ENCODE results near the gene TMEM250. TPM values are rescaled to one million over a fixed set of nuclear protein-coding genes. Genes with fewer than 3 reads are reported as not detected.

The TMEM250 gene
- total RNA-seq, 1 donor from 2014 or later, result 29.8 TPM

- H3K4me1 Mint-ChIP-seq (ENCODE audit: low read depth, unreplicated experiment), result peaks cover 2% of the 10 kb centered on the region
- no peak overlapping the region for H3K4me3 Mint-ChIP-seq (ENCODE audit: unreplicated experiment)
- H3K27me3 Mint-ChIP-seq (ENCODE audit: low read depth, unreplicated experiment), result peaks cover 23% of the 10 kb centered on the region
- Histone ChIP-seq H3K27me3 (ENCODE audit: insufficient read depth, low read length) (peaks cover 8% of the 10 kb centered on the region), H2AFZ (ENCODE audit: low read depth, low read length) (no peak overlapping the region), H3K36me3 (ENCODE audit: insufficient read depth, low read length) (no peaks in the 10 kb centered on the region), H3K9ac (ENCODE audit: low read length) (no peak overlapping the region), H3K79me2 (ENCODE audit: insufficient read depth, low read length) (no peaks in the 10 kb centered on the region), H3K4me2 (ENCODE audit: low read length) (no peak overlapping the region), H4K20me1 (ENCODE audit: insufficient read depth, low read length) (no peaks in the 10 kb centered on the region), H3K9me3 (ENCODE audit: insufficient read depth, low read depth, low read length) (no peaks in the 10 kb centered on the region), H3K27ac (ENCODE audit: low read depth, low read length) (no peak overlapping the region), H3K4me1 (ENCODE audit: insufficient read depth, low read length) (no peaks in the 10 kb centered on the region), H3K4me3 (ENCODE audit: insufficient read depth, low read depth, low read length) (no peak overlapping the region)
- H3K9me3 Mint-ChIP-seq (ENCODE audit: unreplicated experiment), result no peaks in the 10 kb centered on the region
- FAIRE-seq (no peak), DNase-seq (ENCODE audit: low read depth) (no peak)
- peaks cover 3% of the 10 kb centered on the region for H3K36me3 Mint-ChIP-seq (ENCODE audit: low read depth, unreplicated experiment)
- TF ChIP-seq, protein P1, sequence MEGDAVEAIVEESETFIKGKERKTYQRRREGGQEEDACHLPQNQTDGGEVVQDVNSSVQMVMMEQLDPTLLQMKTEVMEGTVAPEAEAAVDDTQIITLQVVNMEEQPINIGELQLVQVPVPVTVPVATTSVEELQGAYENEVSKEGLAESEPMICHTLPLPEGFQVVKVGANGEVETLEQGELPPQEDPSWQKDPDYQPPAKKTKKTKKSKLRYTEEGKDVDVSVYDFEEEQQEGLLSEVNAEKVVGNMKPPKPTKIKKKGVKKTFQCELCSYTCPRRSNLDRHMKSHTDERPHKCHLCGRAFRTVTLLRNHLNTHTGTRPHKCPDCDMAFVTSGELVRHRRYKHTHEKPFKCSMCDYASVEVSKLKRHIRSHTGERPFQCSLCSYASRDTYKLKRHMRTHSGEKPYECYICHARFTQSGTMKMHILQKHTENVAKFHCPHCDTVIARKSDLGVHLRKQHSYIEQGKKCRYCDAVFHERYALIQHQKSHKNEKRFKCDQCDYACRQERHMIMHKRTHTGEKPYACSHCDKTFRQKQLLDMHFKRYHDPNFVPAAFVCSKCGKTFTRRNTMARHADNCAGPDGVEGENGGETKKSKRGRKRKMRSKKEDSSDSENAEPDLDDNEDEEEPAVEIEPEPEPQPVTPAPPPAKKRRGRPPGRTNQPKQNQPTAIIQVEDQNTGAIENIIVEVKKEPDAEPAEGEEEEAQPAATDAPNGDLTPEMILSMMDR (IDR thresholded peaks at IDR 0.05; ENCODE audit: insufficient read depth, low read depth, low read length), result no peak
- no peak for TF ChIP-seq EZH2 (IDR thresholded peaks at IDR 0.05; ENCODE audit: insufficient read depth, low read length)
- no peak overlapping the region for H3K27ac Mint-ChIP-seq (ENCODE audit: unreplicated experiment)
Measured at GRCh38 chr9:136155576-136155975, 36.9 kb upstream of the TMEM250 start.

GRCh38 chr9:136154943-136155342 lies 36.3 kb upstream of the TMEM250 start:
- Histone ChIP-seq H3K27ac (ENCODE audit: low read depth, low read length) (no peak overlapping the region), H2AFZ (ENCODE audit: low read depth, low read length) (no peak overlapping the region), H3K27me3 (ENCODE audit: insufficient read depth, low read length) (peaks cover 8% of the 10 kb centered on the region), H3K4me3 (ENCODE audit: insufficient read depth, low read depth, low read length) (no peak overlapping the region), H3K9me3 (ENCODE audit: insufficient read depth, low read depth, low read length) (no peaks in the 10 kb centered on the region), H3K4me2 (ENCODE audit: low read length) (no peak overlapping the region), H3K36me3 (ENCODE audit: insufficient read depth, low read length) (no peaks in the 10 kb centered on the region), H3K4me1 (ENCODE audit: insufficient read depth, low read length) (no peaks in the 10 kb centered on the region), H4K20me1 (ENCODE audit: insufficient read depth, low read length) (no peaks in the 10 kb centered on the region), H3K9ac (ENCODE audit: low read length) (no peak overlapping the region), H3K79me2 (ENCODE audit: insufficient read depth, low read length) (no peaks in the 10 kb centered on the region)
- Mint-ChIP-seq H3K9me3 (ENCODE audit: unreplicated experiment) (no peaks in the 10 kb centered on the region), H3K27ac (ENCODE audit: unreplicated experiment) (no peak overlapping the region), H3K27me3 (ENCODE audit: low read depth, unreplicated experiment) (peaks cover 23% of the 10 kb centered on the region), H3K36me3 (ENCODE audit: low read depth, unreplicated experiment) (peaks cover 3% of the 10 kb centered on the region), H3K4me3 (ENCODE audit: unreplicated experiment) (no peak overlapping the region), H3K4me1 (ENCODE audit: low read depth, unreplicated experiment) (peaks cover 2% of the 10 kb centered on the region)
- TF ChIP-seq, protein P1 (IDR thresholded peaks at IDR 0.05; ENCODE audit: insufficient read depth, low read depth, low read length), result no peak
- TF ChIP-seq EZH2 (IDR thresholded peaks at IDR 0.05; ENCODE audit: insufficient read depth, low read length), result no peak
- DNase-seq (ENCODE audit: low read depth), result no peak
- no peak for FAIRE-seq

GRCh38 chr9:136153381-136154065 lies 34.8 kb upstream of the TMEM250 start:
- Histone ChIP-seq H3K9me3 (ENCODE audit: insufficient read depth, low read depth, low read length) (no peaks in the 10 kb centered on the region), H3K4me3 (ENCODE audit: insufficient read depth, low read depth, low read length) (no peak overlapping the region), H3K27me3 (ENCODE audit: insufficient read depth, low read length) (peaks cover 8% of the 10 kb centered on the region), H3K9ac (ENCODE audit: low read length) (no peak overlapping the region), H4K20me1 (ENCODE audit: insufficient read depth, low read length) (no peaks in the 10 kb centered on the region), H3K4me2 (ENCODE audit: low read length) (no peak overlapping the region), H3K79me2 (ENCODE audit: insufficient read depth, low read length) (no peaks in the 10 kb centered on the region), H3K36me3 (ENCODE audit: insufficient read depth, low read length) (no peaks in the 10 kb centered on the region), H3K4me1 (ENCODE audit: insufficient read depth, low read length) (no peaks in the 10 kb centered on the region), H3K27ac (ENCODE audit: low read depth, low read length) (no peak overlapping the region), H2AFZ (ENCODE audit: low read depth, low read length) (no peak overlapping the region)
- H3K9me3 Mint-ChIP-seq (ENCODE audit: unreplicated experiment), result no peaks in the 10 kb centered on the region
- no peak for DNase-seq (ENCODE audit: low read depth)
- no peak for FAIRE-seq
- H3K4me1 Mint-ChIP-seq (ENCODE audit: low read depth, unreplicated experiment), result peaks cover 2% of the 10 kb centered on the region
- H3K27ac Mint-ChIP-seq (ENCODE audit: unreplicated experiment), result no peak overlapping the region
- TF ChIP-seq, protein P1 (IDR thresholded peaks at IDR 0.05; ENCODE audit: insufficient read depth, low read depth, low read length), result no peak
- TF ChIP-seq EZH2 (IDR thresholded peaks at IDR 0.05; ENCODE audit: insufficient read depth, low read length), result no peak
- no peak overlapping the region for H3K4me3 Mint-ChIP-seq (ENCODE audit: unreplicated experiment)
- H3K36me3 Mint-ChIP-seq (ENCODE audit: low read depth, unreplicated experiment), result peaks cover 3% of the 10 kb centered on the region
- H3K27me3 Mint-ChIP-seq (ENCODE audit: low read depth, unreplicated experiment), result peaks cover 22% of the 10 kb centered on the region

All from astrocyte (in vitro differentiated cells and primary cell).